ENCODE measurements around the gene MIPOL1. TPM values are rescaled to one million over a fixed set of nuclear protein-coding genes. Genes with fewer than 3 reads are reported as not detected.
"Not testable (repeated sequence)": the region's sequence is repeated elsewhere in the genome, so short reads cannot be mapped to it uniquely, and the experiment has no call there.

The MIPOL1 gene
- total and polyA plus RNA-seq, 2 of the 4 experiments (the other 2 are of a cell fraction): 2.7 to 5.9 TPM

DNA sequence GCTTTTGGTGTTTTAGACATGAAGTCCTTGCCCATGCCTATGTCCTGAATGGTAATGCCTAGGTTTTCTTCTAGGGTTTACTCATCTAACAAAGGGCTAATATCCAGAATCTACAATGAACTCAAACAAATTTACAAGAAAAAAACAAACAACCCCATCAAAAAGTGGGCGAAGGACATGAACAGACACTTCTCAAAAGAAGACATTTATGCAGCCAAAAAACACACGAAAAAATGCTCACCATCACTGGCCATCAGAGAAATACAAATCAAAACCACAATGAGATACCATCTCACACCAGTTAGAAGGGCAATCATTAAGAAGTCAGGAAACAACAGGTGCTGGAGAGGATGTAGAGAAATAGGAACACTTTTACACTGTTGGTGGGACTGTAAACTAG lies 35.4 kb upstream of the MIPOL1 start:
- H2AK5ac ChIP-seq (ENCODE audit: low read depth, low read length); DNase-seq; H3K9me1 ChIP-seq (ENCODE audit: insufficient read depth, low read length); H2AFZ ChIP-seq (replicated peaks; ENCODE audit: low read length, poor library complexity); POLR2A ChIA-PET (ENCODE audit: unreplicated experiment); H2BK120ac ChIP-seq (ENCODE audit: low read depth, low read length); dilution Hi-C loops (cut with HindIII; ENCODE audit: low sequenced_read_pairs, unreplicated experiment); H4K5ac ChIP-seq (ENCODE audit: low read depth, low read length); H4K8ac ChIP-seq (ENCODE audit: low read depth in 2 of 2, low read length in 2 of 2); H3K4me3 ChIP-seq (ENCODE audit: insufficient read depth, low read depth, low read length); H3K56ac ChIP-seq (ENCODE audit: extremely low read depth, insufficient read depth, low read length); H3K9ac ChIP-seq (ENCODE audit: low read depth, low read length); H3K18ac ChIP-seq (ENCODE audit: low read depth, low read length); H3K27me3 ChIP-seq (ENCODE audit: control insufficient read depth, insufficient read depth, low read length); H4K20me1 ChIP-seq (ENCODE audit: insufficient read depth, low read length); H2BK15ac ChIP-seq (ENCODE audit: low read depth, low read length); H4K91ac ChIP-seq (ENCODE audit: insufficient read depth, low read depth, low read length); H3K4me1 ChIP-seq (ENCODE audit: control insufficient read depth, insufficient read depth, low read length); H3K9me3 ChIP-seq (ENCODE audit: control insufficient read depth, insufficient read depth, low read length); H2BK5ac ChIP-seq (ENCODE audit: low read depth, low read length, poor library complexity, severe bottlenecking); H3K27ac ChIP-seq (ENCODE audit: insufficient read depth, low read length); ATAC-seq (ENCODE audit: low read depth); H3K4me2 ChIP-seq (ENCODE audit: low read depth, low read length); H2BK20ac ChIP-seq (ENCODE audit: low read depth, low read length); H3K36me3 ChIP-seq (ENCODE audit: control insufficient read depth, insufficient read depth, low read length); intact Hi-C loops (cut with micrococcal nuclease); H3K79me1 ChIP-seq (ENCODE audit: low read depth in 1 of 2, low read length in 2 of 2); H3K14ac ChIP-seq (replicated peaks; ENCODE audit: low read depth, low read length); BruUV-seq (replicated peaks); CTCF ChIA-PET; H3K23ac ChIP-seq (ENCODE audit: low read depth, low read length); H3K4ac ChIP-seq (ENCODE audit: low read depth, low read length); in situ Hi-C loops (cut with MboI; ENCODE audit: low sequenced_read_pairs); H2AK9ac ChIP-seq (replicated peaks; ENCODE audit: low read depth, low read length, poor library complexity): not testable (repeated sequence)
- WGBS, 2 experiments (ENCODE audit: extremely low coverage in 2 of 2, insufficient read length in 1 of 2): no CpG with 5 or more reads among the region's 2 CpGs
